ENCODE measurements around the gene LYVE1. TPM values are rescaled to one million over a fixed set of nuclear protein-coding genes. Genes with fewer than 3 reads are reported as not detected.
"Not testable (repeated sequence)": the region's sequence is repeated elsewhere in the genome, so short reads cannot be mapped to it uniquely, and the experiment has no call there.

The LYVE1 gene
- total and polyA plus RNA-seq, 12 donors: 29.1 to 530 (median 254) TPM

- no peaks in the 10 kb centered on the region for H3K27me3 ChIP-seq
- H3K9me3 ChIP-seq (replicated peaks in 1 of 3): no peaks in the 10 kb centered on the region
- 84 to 89% (median 88%) methylated on average over 6 of the region's 6 CpGs for WGBS, 4 donors
- intact Hi-C loops (cut with DNase I): no loop called here
- H3K36me3 ChIP-seq (replicated peaks in 1 of 2): no peaks in the 10 kb centered on the region
- DNase-seq: no peak
- peaks cover 19 to 21% of the 10 kb centered on the region in 2 donors for H3K4me1 ChIP-seq (replicated peaks in 1 of 2)
- H3K27ac ChIP-seq: peak overlapping the region in 1 of 5 donors; percentile 45
- TF ChIP-seq POLR2A (IDR thresholded peaks at IDR 0.05): no peak
- no peak for TF ChIP-seq CTCF (IDR thresholded peaks at IDR 0.05)
- no peak overlapping the region for H3K4me3 ChIP-seq
Observed at GRCh38 chr11:10599388-10600175, 31.1 kb upstream of the LYVE1 start.

GRCh38 chr11:10598816-10599215, 30.4 kb upstream of the LYVE1 start:
- 89 to 96% (median 94%) methylated on average over 6 of the region's 6 CpGs for WGBS, 4 donors
- TF ChIP-seq CTCF (IDR thresholded peaks at IDR 0.05) (no peak), POLR2A (IDR thresholded peaks at IDR 0.05) (no peak)
- no peaks in the 10 kb centered on the region for H3K9me3 ChIP-seq (replicated peaks in 1 of 3)
- H3K27ac ChIP-seq: peak overlapping the region in 2 of 5 donors; percentile 11 to 45
- intact Hi-C loops (cut with DNase I): no loop called here
- DNase-seq: no peak
- no peaks in the 10 kb centered on the region for H3K36me3 ChIP-seq (replicated peaks in 1 of 2)
- H3K27me3 ChIP-seq: no peaks in the 10 kb centered on the region
- no peak overlapping the region for H3K4me3 ChIP-seq
- H3K4me1 ChIP-seq (replicated peaks in 1 of 2): peaks cover 12 to 14% of the 10 kb centered on the region in 2 donors

GRCh38 chr11:10597877-10598351, 29.4 kb upstream of the LYVE1 start:
- Histone ChIP-seq H3K36me3 (replicated peaks in 1 of 2) (no peaks in the 10 kb centered on the region), H3K4me3 (no peak overlapping the region), H3K27ac (peak overlapping the region in 3 of 5 donors; percentile 32 to 50 (median 45)), H3K27me3 (no peaks in the 10 kb centered on the region), H3K9me3 (replicated peaks in 1 of 3) (no peaks in the 10 kb centered on the region), H3K4me1 (replicated peaks in 1 of 2) (peaks cover 7 to 10% of the 10 kb centered on the region in 2 donors)
- no peak for DNase-seq
- intact Hi-C loops (cut with DNase I): no loop called here
- 54 to 73% (median 66%) methylated on average over 2 of the region's 2 CpGs for WGBS, 4 donors
- TF ChIP-seq POLR2A (IDR thresholded peaks at IDR 0.05) (no peak), CTCF (IDR thresholded peaks at IDR 0.05) (no peak)

GRCh38 chr11:10595840-10596239, 27.4 kb upstream of the LYVE1 start:
- H3K4me3 ChIP-seq; H3K4me1 ChIP-seq (replicated peaks in 1 of 2); H3K27ac ChIP-seq; H3K36me3 ChIP-seq (replicated peaks in 1 of 2); H3K9me3 ChIP-seq (replicated peaks in 1 of 3); intact Hi-C loops (cut with DNase I); DNase-seq; H3K27me3 ChIP-seq: not testable (repeated sequence)
- WGBS, 4 donors: 96 to 98% (median 97%) methylated on average over 2 of the region's 2 CpGs

- peaks cover 0 to 6% of the 10 kb centered on the region in 2 donors for H3K4me1 ChIP-seq (replicated peaks in 1 of 2)
- no peak for DNase-seq
- intact Hi-C loops (cut with DNase I): no loop called here
- H3K27ac ChIP-seq: no peak overlapping the region
- no peaks in the 10 kb centered on the region for H3K36me3 ChIP-seq (replicated peaks in 1 of 2)
- TF ChIP-seq CTCF (IDR thresholded peaks at IDR 0.05) (no peak), POLR2A (IDR thresholded peaks at IDR 0.05) (no peak)
- H3K4me3 ChIP-seq: no peak overlapping the region
- no peaks in the 10 kb centered on the region for H3K9me3 ChIP-seq (replicated peaks in 1 of 3)
- H3K27me3 ChIP-seq: no peaks in the 10 kb centered on the region
- 84 to 94% (median 91%) methylated on average over 4 of the region's 4 CpGs for WGBS, 4 donors
Observed at GRCh38 chr11:10594407-10594806, 25.9 kb upstream of the LYVE1 start.

Data from adrenal gland (tissue), 12 donors.